Trophoblast cell (in vitro differentiated cells and primary cell): ENCODE results near the gene WTIP.

Experiments
- DNase-seq, 2 donors: peaks; one replicate each; pipeline ENCODE4 v3.0.0-alpha.2; 2016
- H2AFZ ChIP-seq: 2 replicates; pipeline ENCODE4 v1.6.1; 2013; ENCODE audit warnings: low read length, moderate library complexity, mild to moderate bottlenecking; ENCODE audit not compliant: insufficient read depth, poor library complexity
- H2AK5ac ChIP-seq: 2 replicates; pipeline ENCODE4 v1.6.1; 2013; ENCODE audit warnings: mild to moderate bottlenecking, low read length
- H2BK120ac ChIP-seq: 2 replicates; pipeline ENCODE4 v1.6.1; 2013; ENCODE audit warnings: low read length, mild to moderate bottlenecking, moderate library complexity; ENCODE audit not compliant: insufficient read depth, poor library complexity
- H2BK12ac ChIP-seq: 2 replicates; pipeline ENCODE4 v1.6.1; 2013; ENCODE audit warnings: mild to moderate bottlenecking, low read length, moderate library complexity
- H2BK5ac ChIP-seq: 2 replicates; pipeline ENCODE4 v1.6.1; 2013; ENCODE audit warnings: low read length, low read depth, moderate library complexity, mild to moderate bottlenecking; ENCODE audit not compliant: poor library complexity
- H3K14ac ChIP-seq: 2 replicates; pipeline ENCODE4 v1.6.1; 2013; ENCODE audit warnings: mild to moderate bottlenecking, low read length
- H3K18ac ChIP-seq: 2 replicates; pipeline ENCODE4 v1.6.1; 2013; ENCODE audit warnings: mild to moderate bottlenecking, low read length
- H3K23ac ChIP-seq: 2 replicates; pipeline ENCODE4 v1.6.1; 2013; ENCODE audit warnings: low read length
- H3K27ac ChIP-seq: 2 replicates; pipeline ENCODE4 v1.5.1; 2013; ENCODE audit warnings: low read depth, mild to moderate bottlenecking, inconsistent platforms, low read length, moderate library complexity
- H3K27me3 ChIP-seq: 2 replicates; pipeline ENCODE4 v1.6.1; 2013; ENCODE audit warnings: inconsistent platforms, mild to moderate bottlenecking, low read length, moderate library complexity; ENCODE audit not compliant: insufficient read depth
- H3K36me3 ChIP-seq, 2 experiments: 1 replicate in 1 of 2; 2 replicates in 1 of 2; pipeline ENCODE4 v1.6.1; 2013; ENCODE audit warnings: low read length in 2 of 2, mild to moderate bottlenecking in 2 of 2, moderate library complexity in 1 of 2; ENCODE audit not compliant: insufficient read depth in 2 of 2, control insufficient read depth in 1 of 2
- H3K4ac ChIP-seq: 2 replicates; pipeline ENCODE4 v1.6.1; 2013; ENCODE audit warnings: low read depth, mild to moderate bottlenecking, low read length, moderate library complexity
- H3K4me1 ChIP-seq, 2 experiments: 1 replicate in 1 of 2; 2 replicates in 1 of 2; pipeline ENCODE4 v1.6.1; 2013; ENCODE audit warnings: low read length in 2 of 2, mild to moderate bottlenecking in 2 of 2, moderate library complexity in 1 of 2; ENCODE audit not compliant: insufficient read depth in 2 of 2, control insufficient read depth in 1 of 2
- H3K4me2 ChIP-seq: 2 replicates; pipeline ENCODE4 v1.6.1; 2013; ENCODE audit warnings: inconsistent platforms, mild to moderate bottlenecking, low read length, moderate library complexity
- H3K4me3 ChIP-seq: 2 replicates; pipeline ENCODE4 v1.5.1; 2013; ENCODE audit warnings: mild to moderate bottlenecking, low read depth, low read length, inconsistent platforms
- H3K79me1 ChIP-seq: one replicate; pipeline ENCODE4 v1.6.1; 2013; ENCODE audit warnings: low read length
- H3K79me2 ChIP-seq: 2 replicates; pipeline ENCODE4 v1.6.1; 2013; ENCODE audit warnings: low read length, mild to moderate bottlenecking; ENCODE audit not compliant: control insufficient read depth, insufficient read depth, poor library complexity
- H3K9ac ChIP-seq: 2 replicates; pipeline ENCODE4 v1.6.1; 2013; ENCODE audit warnings: mild to moderate bottlenecking, low read length
- H3K9me3 ChIP-seq: 2 replicates; pipeline ENCODE4 v1.6.1; 2013; ENCODE audit warnings: low read depth, mild to moderate bottlenecking, control low read depth, inconsistent platforms, low read length; ENCODE audit not compliant: insufficient read depth
- H4K12ac ChIP-seq: 2 replicates; pipeline ENCODE4 v1.6.1; 2013; ENCODE audit warnings: low read depth, mild to moderate bottlenecking, low read length, moderate library complexity
- H4K8ac ChIP-seq: 2 replicates; pipeline ENCODE4 v1.6.1; 2013; ENCODE audit warnings: low read depth, mild to moderate bottlenecking, low read length, moderate library complexity
- H4K91ac ChIP-seq: one replicate; pipeline ENCODE4 v1.6.1; 2013; ENCODE audit warnings: low read depth, mild to moderate bottlenecking, low read length, moderate library complexity
- WGBS: extraction: QIAGEN DNeasy Blood & Tissue Kit; methylation state at CpG from one replicate; pipeline ENCODE4 v1.1.7; 2013; ENCODE audit warnings: missing lambda C conversion rate; ENCODE audit not compliant: insufficient read length, insufficient coverage; ENCODE audit errors: extremely low coverage; 5-methylcytosine and 5-hydroxymethylcytosine counted together

Gene WTIP

GRCh38 chr19:34484328-34484727 lies 2.8 kb downstream of the WTIP start:
- no peak overlapping the region for H2BK120ac ChIP-seq
- no peak overlapping the region for H2BK5ac ChIP-seq
- no peak for DNase-seq
- no peak overlapping the region for H3K18ac ChIP-seq
- H3K4me1 ChIP-seq = peaks cover 10 to 15% of the 10 kb centered on the region in 2 experiments
- peaks cover 13% of the 10 kb centered on the region for H3K79me1 ChIP-seq
- H3K27me3 ChIP-seq = no peaks in the 10 kb centered on the region
- H3K36me3 ChIP-seq = peaks cover 6 to 9% of the 10 kb centered on the region in 2 experiments
- no peak overlapping the region for H3K27ac ChIP-seq
- H3K9me3 ChIP-seq = peaks cover 4% of the 10 kb centered on the region
- no peak overlapping the region for H4K12ac ChIP-seq
- peak overlapping the region; percentile 44 for H3K4ac ChIP-seq
- no peak overlapping the region for H4K8ac ChIP-seq
- H2AFZ ChIP-seq = no peak overlapping the region
- H2AK5ac ChIP-seq = no peak overlapping the region
- no peak overlapping the region for H2BK12ac ChIP-seq
- peaks cover 21% of the 10 kb centered on the region for H3K79me2 ChIP-seq
- H3K23ac ChIP-seq = peak overlapping the region; percentile 24
- H3K4me3 ChIP-seq = peak overlapping the region; percentile 18
- H3K4me2 ChIP-seq = peak overlapping the region; percentile 8
- H3K9ac ChIP-seq = no peak overlapping the region
- H4K91ac ChIP-seq = no peak overlapping the region
- WGBS = no CpG with 5 or more reads among the region's 9 CpGs
- H3K14ac ChIP-seq = no peak overlapping the region

- no peak overlapping the region for H4K12ac ChIP-seq
- peaks cover 8 to 13% of the 10 kb centered on the region in 2 experiments for H3K4me1 ChIP-seq
- H3K79me2 ChIP-seq = peaks cover 21% of the 10 kb centered on the region
Measured at GRCh38 chr19:34485831-34486230, 4.3 kb downstream of the WTIP start.

GRCh38 chr19:34487651-34488051 lies 6.1 kb downstream of the WTIP start:
- Histone ChIP-seq H4K91ac (no peak overlapping the region), H2BK5ac (no peak overlapping the region), H3K4me1 (peaks cover 5 to 10% of the 10 kb centered on the region in 2 experiments), H2AFZ (no peak overlapping the region), H2BK12ac (no peak overlapping the region), H3K27ac (no peak overlapping the region), H3K79me2 (peaks cover 11% of the 10 kb centered on the region), H3K4ac (peak overlapping the region; percentile 33), H3K9ac (no peak overlapping the region), H4K12ac (no peak overlapping the region), H2AK5ac (no peak overlapping the region), H4K8ac (no peak overlapping the region), H3K18ac (no peak overlapping the region), H2BK120ac (no peak overlapping the region), H3K4me3 (no peak overlapping the region), H3K79me1 (no peaks in the 10 kb centered on the region), H3K27me3 (no peaks in the 10 kb centered on the region), H3K36me3 (peaks cover 24 to 28% of the 10 kb centered on the region in 2 experiments), H3K9me3 (peaks cover 3% of the 10 kb centered on the region), H3K14ac (no peak overlapping the region), H3K23ac (no peak overlapping the region), H3K4me2 (no peak overlapping the region)
- no peak for DNase-seq
- no CpG with 5 or more reads among the region's 7 CpGs for WGBS

More at GRCh38 chr19:34485831-34486230, 4.3 kb downstream of the WTIP start:
- H4K91ac ChIP-seq = no peak overlapping the region
- no peak overlapping the region for H2BK12ac ChIP-seq
- no peak overlapping the region for H2AFZ ChIP-seq
- no peak overlapping the region for H3K4me2 ChIP-seq
- peaks cover 12% of the 10 kb centered on the region for H3K79me1 ChIP-seq
- DNase-seq = no peak
- no CpG with 5 or more reads among the region's 9 CpGs for WGBS
- no peak overlapping the region for H3K4me3 ChIP-seq
- no peak overlapping the region for H2BK5ac ChIP-seq
- no peaks in the 10 kb centered on the region for H3K27me3 ChIP-seq
- H3K9me3 ChIP-seq = peaks cover 3% of the 10 kb centered on the region
- H3K4ac ChIP-seq = no peak overlapping the region
- no peak overlapping the region for H3K14ac ChIP-seq
- H3K36me3 ChIP-seq = peaks cover 15 to 22% of the 10 kb centered on the region in 2 experiments
- H2BK120ac ChIP-seq = no peak overlapping the region
- no peak overlapping the region for H4K8ac ChIP-seq
- no peak overlapping the region for H2AK5ac ChIP-seq
- no peak overlapping the region for H3K18ac ChIP-seq
- no peak overlapping the region for H3K9ac ChIP-seq
- H3K23ac ChIP-seq = no peak overlapping the region
- no peak overlapping the region for H3K27ac ChIP-seq

- Histone ChIP-seq H2BK120ac (no peak overlapping the region), H4K12ac (no peak overlapping the region), H3K79me1 (no peaks in the 10 kb centered on the region), H3K27ac (no peak overlapping the region), H4K91ac (no peak overlapping the region), H4K8ac (no peak overlapping the region), H3K4ac (no peak overlapping the region), H3K9ac (no peak overlapping the region), H3K9me3 (peaks cover 3% of the 10 kb centered on the region), H3K23ac (no peak overlapping the region), H2AFZ (no peak overlapping the region), H2BK12ac (no peak overlapping the region), H3K14ac (no peak overlapping the region), H3K27me3 (no peaks in the 10 kb centered on the region), H3K4me1 (peaks cover 0 to 4% of the 10 kb centered on the region in 2 experiments), H2BK5ac (no peak overlapping the region), H3K4me3 (no peak overlapping the region), H3K4me2 (no peak overlapping the region), H3K18ac (no peak overlapping the region), H3K36me3 (peaks cover 36 to 42% of the 10 kb centered on the region in 2 experiments), H2AK5ac (no peak overlapping the region), H3K79me2 (peaks cover 3% of the 10 kb centered on the region)
- WGBS = no CpG with 5 or more reads among the region's 7 CpGs
- DNase-seq = peak; percentile 56 to 67
Measured at GRCh38 chr19:34489175-34489574, 7.6 kb downstream of the WTIP start.
